ENCODE data around the gene BMP2K.
"Not testable (repeated sequence)": the region's sequence is repeated elsewhere in the genome, so short reads cannot be mapped to it uniquely, and the experiment has no call there.

BMP2K gene

GRCh38 chr4:78796526-78796925 lies 20.4 kb downstream of the BMP2K start:
- DNase-seq: no peak

- no peak for DNase-seq
These were observed 21.7 kb downstream of the BMP2K start for GRCh38 chr4:78797777-78798284.

GRCh38 chr4:78799551-78800495 lies 23.7 kb downstream of the BMP2K start:
- DNase-seq: no peak

GRCh38 chr4:78800965-78801364 lies 24.8 kb downstream of the BMP2K start:
- DNase-seq: no peak

DNA sequence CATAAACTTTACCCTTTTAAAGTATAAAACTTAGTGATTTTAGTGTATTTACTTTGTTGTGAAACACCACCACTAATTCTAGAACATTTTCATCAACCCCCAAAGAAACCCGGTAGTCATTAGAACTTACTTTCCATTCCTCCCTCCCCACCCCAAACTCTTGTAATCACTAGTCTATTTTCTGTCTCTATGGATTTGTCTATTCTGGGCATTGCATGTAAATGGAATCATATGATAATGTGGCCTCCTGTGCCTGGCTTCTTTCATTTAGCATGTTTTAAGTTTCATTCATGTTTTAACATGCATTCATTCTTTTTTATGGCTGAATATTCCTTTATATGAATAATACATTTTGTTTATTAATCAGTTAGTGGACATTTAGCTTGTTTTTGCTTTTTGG lies 27.8 kb downstream of the BMP2K start:
- DNase-seq: no peak

- DNase-seq: no peak
These were observed 30.9 kb downstream of the BMP2K start for GRCh38 chr4:78806943-78807460.

DNA sequence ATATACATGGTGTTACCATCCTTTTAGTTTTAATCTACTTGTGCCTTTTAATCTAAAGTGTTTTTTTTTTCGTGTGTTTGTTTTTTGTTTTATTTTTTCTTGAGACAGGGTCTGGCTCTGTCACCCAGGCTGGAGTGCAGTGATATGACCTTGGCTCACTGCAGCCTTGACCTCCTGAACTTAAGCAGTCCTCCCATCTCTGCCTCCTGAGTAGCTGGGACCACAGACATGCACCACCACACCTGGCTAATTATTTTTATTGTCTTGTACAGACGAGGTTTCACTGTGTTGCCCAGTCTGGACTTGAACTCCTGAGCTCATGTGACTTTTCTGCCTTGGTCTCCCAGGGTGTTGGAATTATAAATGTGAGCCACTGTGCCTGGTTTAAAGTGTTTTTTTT lies 33.1 kb downstream of the BMP2K start:
- DNase-seq: no peak

GRCh38 chr4:78809928-78810835 lies 34.0 kb downstream of the BMP2K start:
- no peak for DNase-seq

DNA sequence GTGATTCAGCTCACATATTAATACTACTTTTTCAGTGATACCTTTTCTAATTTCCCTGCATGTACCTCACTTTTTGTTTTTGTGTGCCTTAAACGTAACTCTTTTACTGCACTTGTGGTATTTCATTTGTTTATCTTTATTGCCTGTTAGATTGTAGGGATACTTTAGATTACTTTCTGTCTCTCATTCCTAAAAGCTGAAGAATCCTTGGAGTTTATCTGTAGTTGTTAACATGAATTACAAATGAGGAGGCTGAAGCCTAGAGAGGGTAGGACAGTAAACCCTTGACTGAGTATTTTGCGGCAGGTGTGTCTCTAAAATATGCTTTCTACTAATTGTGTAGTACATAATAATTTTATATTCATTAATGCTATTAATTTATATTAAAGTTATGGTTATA lies 34.9 kb downstream of the BMP2K start:
- no peak for DNase-seq

- DNase-seq: no peak
These were observed 42.5 kb downstream of the BMP2K start for GRCh38 chr4:78818530-78819079.

DNA sequence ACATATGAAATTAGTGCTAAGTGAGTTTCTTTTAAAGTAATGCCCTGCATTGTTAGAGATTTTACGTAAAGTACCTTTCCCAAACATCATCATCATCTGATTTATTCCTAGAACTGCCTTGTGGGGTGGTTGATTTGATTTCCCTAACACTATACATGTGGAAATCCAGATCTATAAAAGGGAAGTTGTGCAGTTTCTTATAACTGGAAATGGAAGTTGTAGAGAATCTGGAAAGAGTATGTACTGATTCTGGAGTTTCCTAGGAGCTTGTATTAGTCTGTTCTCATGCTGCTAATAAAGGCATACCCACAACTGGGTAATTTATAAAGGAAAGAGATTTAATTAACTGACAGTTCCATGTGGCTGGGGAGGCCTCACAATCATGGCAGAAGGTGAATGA lies 47.9 kb downstream of the BMP2K start:
- DNase-seq: no peak

DNA sequence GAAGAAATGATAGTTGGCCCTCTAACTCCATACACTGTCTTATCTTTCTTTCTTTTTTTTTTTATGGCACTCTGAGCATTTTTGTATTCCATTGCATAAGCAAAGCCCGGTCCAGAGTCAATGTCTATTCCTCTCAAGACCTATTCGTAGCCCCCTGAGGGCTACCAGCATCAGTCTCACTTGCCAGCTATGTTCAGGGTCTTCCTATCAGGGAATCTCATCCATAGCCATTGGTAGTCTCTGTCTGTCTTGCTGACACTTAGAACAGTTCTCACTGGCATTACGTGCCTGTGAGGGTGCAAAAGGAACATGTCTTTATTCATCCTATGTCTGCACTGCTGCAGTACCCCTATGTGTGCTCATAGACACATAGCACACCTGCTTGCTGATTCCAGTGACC lies 51.0 kb downstream of the BMP2K start:
- DNase-seq: no peak

GRCh38 chr4:78829296-78829695 lies 53.1 kb downstream of the BMP2K start:
- DNase-seq: no peak

DNA sequence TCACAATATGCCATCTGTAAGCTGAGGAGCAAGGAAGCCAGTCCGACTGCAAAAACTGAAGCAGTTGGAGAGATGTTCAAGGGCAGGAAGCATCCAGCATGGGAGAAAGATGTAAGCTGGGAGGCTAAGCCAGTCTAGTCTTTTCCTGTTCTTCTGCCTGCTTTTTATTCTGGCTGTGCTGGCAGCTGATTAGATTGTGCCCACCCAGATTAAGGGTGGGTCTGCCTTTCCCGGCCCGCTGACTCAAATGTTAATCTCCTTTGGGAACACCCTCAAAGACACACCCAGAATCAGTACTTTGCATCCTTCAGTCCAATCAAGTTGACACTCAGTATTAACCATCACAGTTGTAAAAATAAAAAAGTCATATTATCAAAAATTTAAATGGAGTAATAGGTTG lies 63.5 kb downstream of the BMP2K start:
- not testable (repeated sequence) for DNase-seq

- not testable (repeated sequence) for DNase-seq
These were observed 64.1 kb downstream of the BMP2K start for GRCh38 chr4:78840286-78840685.

DNA sequence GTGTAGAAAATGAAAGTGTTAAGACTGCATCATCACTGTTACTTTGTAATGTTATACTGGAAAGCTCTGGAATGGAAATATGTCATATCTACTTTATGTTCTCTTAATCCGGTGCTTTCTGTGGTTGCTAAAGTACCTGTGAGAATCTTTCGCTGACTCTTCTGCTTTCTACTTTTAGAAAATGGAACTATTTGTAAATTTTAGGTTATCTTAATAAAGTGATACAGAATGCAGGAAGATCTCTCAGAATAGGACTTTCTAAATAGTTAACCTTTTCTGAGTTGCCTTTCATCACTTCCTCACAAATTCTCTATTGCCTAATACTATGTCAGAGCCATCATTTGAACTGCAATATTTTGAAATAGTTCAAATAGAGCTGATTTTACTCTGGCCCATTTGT lies 69.3 kb downstream of the BMP2K start:
- DNase-seq: no peak

GRCh38 chr4:78846258-78846657 lies 70.1 kb downstream of the BMP2K start:
- no peak for DNase-seq

DNA sequence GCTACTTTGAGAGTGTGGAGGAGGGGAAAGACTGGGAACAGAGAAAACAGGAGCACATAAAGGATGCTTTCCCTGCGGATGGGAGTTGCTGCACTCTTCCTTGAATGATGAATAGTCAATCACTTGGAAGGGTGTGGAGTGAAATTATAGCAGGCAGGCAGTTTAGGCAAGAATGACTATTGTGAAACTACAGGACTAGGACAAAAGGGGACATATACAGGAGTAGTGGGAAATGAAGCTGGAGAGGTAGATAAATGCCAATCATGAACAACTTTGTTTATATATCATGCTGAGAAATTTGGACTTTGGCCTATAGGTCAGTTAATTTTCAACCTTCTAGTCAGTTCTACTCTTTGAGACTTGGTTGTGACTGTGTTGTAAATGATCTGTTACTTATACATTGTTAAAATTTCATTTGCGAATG lies 86.2 kb downstream of the BMP2K start:
- no peak for DNase-seq

GRCh38 chr4:78863254-78863869 lies 87.2 kb downstream of the BMP2K start:
- DNase-seq: no peak

- DNase-seq: no peak
These were observed 87.8 kb downstream of the BMP2K start for GRCh38 chr4:78863991-78864390.

GRCh38 chr4:78864405-78865024 lies 88.4 kb downstream of the BMP2K start:
- no peak for DNase-seq

GRCh38 chr4:78865451-78865850 lies 89.3 kb downstream of the BMP2K start:
- DNase-seq: no peak

All from NK-92 treated with Interleukin-12 subunit alpha and Interleukin-12 subunit beta, amount 100 ng/mL, for 24 hours (cell line).